ENCODE results near the gene GBGT1.

DNA sequence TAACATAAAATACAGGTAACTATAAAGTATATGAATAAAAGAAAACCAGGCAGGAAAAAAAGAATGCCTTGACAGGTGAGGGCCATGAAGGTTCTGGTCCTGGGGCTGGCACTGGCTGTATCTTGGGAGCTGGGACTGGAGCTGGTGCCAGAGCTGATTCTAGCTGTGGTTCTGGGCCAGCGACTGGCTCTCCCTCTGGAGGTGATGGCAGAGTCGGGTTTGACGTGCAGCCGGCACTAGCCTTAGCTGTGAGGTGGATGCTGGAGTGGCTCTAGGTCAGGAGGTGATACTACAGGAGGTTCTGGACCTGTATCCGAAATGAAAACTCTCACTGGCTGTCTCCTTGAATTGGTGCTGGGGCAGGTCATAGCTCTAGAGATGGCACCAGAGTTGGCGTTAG lies 23.0 kb upstream of the GBGT1 start:
- TF ChIP-seq EP300 (conservative IDR thresholded peaks at IDR 0.05; ENCODE audit: poor library complexity, severe bottlenecking): no peak
- TF ChIP-seq, protein P1, sequence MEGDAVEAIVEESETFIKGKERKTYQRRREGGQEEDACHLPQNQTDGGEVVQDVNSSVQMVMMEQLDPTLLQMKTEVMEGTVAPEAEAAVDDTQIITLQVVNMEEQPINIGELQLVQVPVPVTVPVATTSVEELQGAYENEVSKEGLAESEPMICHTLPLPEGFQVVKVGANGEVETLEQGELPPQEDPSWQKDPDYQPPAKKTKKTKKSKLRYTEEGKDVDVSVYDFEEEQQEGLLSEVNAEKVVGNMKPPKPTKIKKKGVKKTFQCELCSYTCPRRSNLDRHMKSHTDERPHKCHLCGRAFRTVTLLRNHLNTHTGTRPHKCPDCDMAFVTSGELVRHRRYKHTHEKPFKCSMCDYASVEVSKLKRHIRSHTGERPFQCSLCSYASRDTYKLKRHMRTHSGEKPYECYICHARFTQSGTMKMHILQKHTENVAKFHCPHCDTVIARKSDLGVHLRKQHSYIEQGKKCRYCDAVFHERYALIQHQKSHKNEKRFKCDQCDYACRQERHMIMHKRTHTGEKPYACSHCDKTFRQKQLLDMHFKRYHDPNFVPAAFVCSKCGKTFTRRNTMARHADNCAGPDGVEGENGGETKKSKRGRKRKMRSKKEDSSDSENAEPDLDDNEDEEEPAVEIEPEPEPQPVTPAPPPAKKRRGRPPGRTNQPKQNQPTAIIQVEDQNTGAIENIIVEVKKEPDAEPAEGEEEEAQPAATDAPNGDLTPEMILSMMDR (IDR thresholded peaks at IDR 0.05; ENCODE audit: poor library complexity, severe bottlenecking): no peak
